GM12878 (cell line): ENCODE measurements around the gene ID3. TPM values are rescaled to one million over a fixed set of nuclear protein-coding genes. Genes with fewer than 3 reads are reported as not detected.
A peak's percentile ranks its signal among the peaks of the same experiment; 100 is the strongest.

Experiments used
- BACH1 ChIP-seq: fragments of 450-650 bp; IDR thresholded peaks from 2 replicates; pipeline ENCODE4 v1.6.1; 2017; ENCODE audit warnings: mild to moderate bottlenecking, borderline replicate concordance
- BHLHE40 ChIP-seq, 2 experiments: fragments of 450-650 bp in 1 of 2; IDR thresholded peaks; 2 replicates each; pipeline ENCODE4 v1.6.1; 2011 to 2017; ENCODE audit warnings: low read depth in 2 of 2, borderline replicate concordance in 1 of 2, improper control_type of control experiment in 1 of 2, low read length in 1 of 2, mild to moderate bottlenecking in 1 of 2
- BMI1 ChIP-seq: fragments of 450-650 bp; IDR thresholded peaks from 2 replicates; pipeline ENCODE4 v1.6.1; 2016; ENCODE audit warnings: mild to moderate bottlenecking, moderate library complexity, borderline replicate concordance
- CBX5 ChIP-seq: sonication (generic); IDR thresholded peaks from 2 replicates; pipeline ENCODE4 v1.6.1; 2016; ENCODE audit warnings: low read depth, moderate library complexity, mild to moderate bottlenecking, inconsistent platforms
- CHD2 ChIP-seq: IDR thresholded peaks from 2 replicates; pipeline ENCODE4 v1.6.1; 2011; ENCODE audit warnings: low read depth, low read length, improper control_type of control experiment, borderline replicate concordance
- CREM ChIP-seq: IDR thresholded peaks from 2 replicates; pipeline ENCODE4 v1.6.1; 2014; ENCODE audit warnings: antibody characterized with exemption, low read depth
- CTCF ChIP-seq, 3 experiments: IDR thresholded peaks in 2 of 3; conservative IDR thresholded peaks in 1 of 3; 2 replicates each; pipeline ENCODE4 v1.5.1; 2011; ENCODE audit warnings: low read depth in 3 of 3, low read length in 3 of 3, mild to moderate bottlenecking in 3 of 3, control low read depth in 2 of 3, moderate library complexity in 2 of 3, inconsistent platforms in 1 of 3, mixed read lengths in 1 of 3; ENCODE audit not compliant: control insufficient read depth in 2 of 3, insufficient read depth in 1 of 3; ENCODE audit errors: extremely low read depth in 1 of 3
- DPF2 ChIP-seq: fragments of 450-650 bp; IDR thresholded peaks from 2 replicates; pipeline ENCODE4 v1.6.1; 2017; ENCODE audit warnings: mild to moderate bottlenecking
- E2F8 ChIP-seq: fragments of 450-650 bp; IDR thresholded peaks from 2 replicates; pipeline ENCODE4 v1.6.1; 2018; ENCODE audit warnings: mild to moderate bottlenecking, low read depth, moderate library complexity; ENCODE audit not compliant: partially characterized antibody
- HSF1 ChIP-seq: fragments of 150-350 bp; IDR thresholded peaks from 2 replicates; pipeline ENCODE4 v1.6.1; 2014; ENCODE audit warnings: mild to moderate bottlenecking, low read depth, low read length
- IRF5 ChIP-seq: fragments of 450-650 bp; IDR thresholded peaks from 2 replicates; pipeline ENCODE4 v1.6.1; 2017; ENCODE audit warnings: borderline replicate concordance
- JUND ChIP-seq: IDR thresholded peaks from 2 replicates; pipeline ENCODE4 v1.6.1; 2012; ENCODE audit warnings: low read depth, mild to moderate bottlenecking, low read length, improper control_type of control experiment, moderate library complexity
- MYB ChIP-seq: fragments of 150-350 bp; IDR thresholded peaks from 2 replicates; pipeline ENCODE4 v1.6.1; 2014; ENCODE audit warnings: mild to moderate bottlenecking, low read depth, low read length, borderline replicate concordance
- NR2C1 ChIP-seq: fragments of 450-650 bp; IDR thresholded peaks from 2 replicates; pipeline ENCODE4 v1.6.1; 2017; ENCODE audit warnings: antibody characterized with exemption, mild to moderate bottlenecking, moderate library complexity
- NR2F1 ChIP-seq: fragments of 450-650 bp; conservative IDR thresholded peaks from 2 replicates; pipeline ENCODE4 v1.6.1; 2017; ENCODE audit warnings: mild to moderate bottlenecking
- PKNOX1 ChIP-seq: fragments of 450-650 bp; IDR thresholded peaks from 2 replicates; pipeline ENCODE4 v1.6.1; 2016; ENCODE audit warnings: mild to moderate bottlenecking
- RAD51 ChIP-seq: fragments of 450-650 bp; IDR thresholded peaks from 2 replicates; pipeline ENCODE4 v1.6.1; 2016; ENCODE audit warnings: moderate library complexity, mild to moderate bottlenecking, inconsistent platforms
- RELA ChIP-seq: fragments of 450-650 bp; IDR thresholded peaks from 2 replicates; pipeline ENCODE4 v1.8.0; 2014; ENCODE audit warnings: borderline replicate concordance; ENCODE audit not compliant: partially characterized antibody
- STAT1 ChIP-seq: fragments of 450-650 bp; conservative IDR thresholded peaks from 2 replicates; pipeline ENCODE4 v1.6.1; 2014; ENCODE audit warnings: antibody characterized with exemption, mild to moderate bottlenecking
- STAT3 ChIP-seq: IDR thresholded peaks from 2 replicates; pipeline ENCODE4 v1.6.1; 2011; ENCODE audit warnings: low read depth, low read length, improper control_type of control experiment
- SUZ12 ChIP-seq: fragments of 200-600 bp; sonication (generic); IDR thresholded peaks from one replicate; pipeline ENCODE4 v1.6.1; 2018; ENCODE audit warnings: antibody characterized with exemption, mild to moderate bottlenecking; ENCODE audit not compliant: unreplicated experiment
- polyA plus RNA-seq, 11 experiments: library from polyadenylated mRNA; depleted of rRNA in 4 of 11; unstranded in 6 of 11; stranded (reverse) in 5 of 11; fragments of >200 nt; fragmentation: Nextera tagmentation in 4 of 11; fragmentation: Illumina TruSeq in 1 of 11; extraction: Ambion mirVana in 4 of 11; extraction: Trizol in 1 of 11; gene quantifications; 1 replicate in 1 of 11; 2 replicates in 10 of 11; pipeline versions ENCODE4 v1.2.1 to v1.2.3, GENCODE V29; 2011 to 2016; ENCODE audit warnings: inconsistent platforms in 2 of 11, missing spikeins in 2 of 11, low read depth in 1 of 11
- total RNA-seq, 4 experiments: library from RNA; depleted of rRNA in 3 of 4; stranded (reverse); fragments of >200 nt in 3 of 4; fragmentation: Illumina TruSeq in 1 of 4; extraction: Trizol in 1 of 4; gene quantifications; 2 replicates each; pipeline versions ENCODE4 v1.2.1 to v1.2.3, GENCODE V29; 2013 to 2021

The ID3 gene
- total and polyA plus RNA-seq, 10 of the 15 experiments (the other 5 are each of a cell fraction or from before 2014, with no cell fraction given), result 42.7 to 475 (median 207) TPM

GRCh38 chr1:23530747-23531561, 28.3 kb downstream of the ID3 start, which contains the start of gene E2F2 (continued):
- TF ChIP-seq RAD51 (no peak), STAT1 (no peak; the same call in 1 of the 2 replicates), DPF2 (0 out of 2 replicates have a peak, but pooled peaks have one; percentile 28), JUND (no peak), NR2C1 (no peak), PKNOX1 (no peak), MYB (no peak), BMI1 (no peak), BACH1 (no peak), STAT3 (no peak), SUZ12 (no peak), IRF5 (no peak), NR2F1 (0 out of 2 replicates have a peak, but pooled peaks have one; percentile 9), CREM (peak; percentile 43; the same call in 1 of the 2 replicates), E2F8 (peak; percentile 95), HSF1 (no peak), BHLHE40 (IDR thresholded peaks at IDR 0.05; ENCODE audit: borderline replicate concordance in 1 of 2, low read depth in 2 of 2, low read length in 1 of 2) (no peak; a peak in 2 of 4 replicates), CHD2 (0 out of 2 replicates have a peak, but pooled peaks have one; percentile 20), CBX5 (no peak), RELA (no peak), CTCF (IDR thresholded peaks at IDR 0.05 in 2 of 3, conservative IDR thresholded peaks at IDR 0.05 in 1 of 3; ENCODE audit: control insufficient read depth in 2 of 3, extremely low read depth in 1 of 3, insufficient read depth in 1 of 3, low read depth in 3 of 3, low read length in 3 of 3) (peak in 2 of 3 experiments; percentile 23 to 29; a peak in 3 of 6 replicates)
